HG02678 (cell line): ENCODE results near the gene CCDC200.
A peak's percentile ranks its signal among the peaks of the same experiment; 100 is the strongest.
"Not testable (repeated sequence)": the region's sequence is repeated elsewhere in the genome, so short reads cannot be mapped to it uniquely, and the experiment has no call there.

ENCODE experiments used
- ATAC-seq: cut with Tn5 transposase; IDR thresholded peaks from one replicate; pipeline ENCODE4 v1.9.1; 2021; ENCODE audit warnings: mild to moderate bottlenecking, moderate library complexity; ENCODE audit not compliant: unreplicated experiment

CCDC200 gene

GRCh38 chr17:43216762-43217613, 11.4 kb downstream of the CCDC200 start:
- no peak for ATAC-seq

DNA sequence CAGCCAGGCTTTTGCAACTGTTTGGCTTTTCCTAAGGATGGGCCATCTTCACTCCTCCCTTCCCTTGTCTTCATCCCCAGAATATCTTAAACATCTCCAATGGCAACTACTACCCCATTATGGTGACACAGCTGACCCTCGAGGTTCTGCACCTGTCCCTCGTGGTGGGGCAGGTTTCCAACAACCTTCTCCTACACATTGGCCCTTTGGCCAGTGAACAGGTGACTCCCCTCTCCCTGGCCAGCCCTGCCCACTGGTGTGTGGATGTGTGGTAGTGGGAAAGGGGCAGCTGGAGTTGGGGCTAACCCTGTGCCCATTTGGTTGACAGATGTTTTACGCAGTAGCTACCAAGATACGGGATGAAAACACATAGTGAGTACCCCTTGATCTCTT, 12.1 kb downstream of the CCDC200 start:
- no peak for ATAC-seq

DNA sequence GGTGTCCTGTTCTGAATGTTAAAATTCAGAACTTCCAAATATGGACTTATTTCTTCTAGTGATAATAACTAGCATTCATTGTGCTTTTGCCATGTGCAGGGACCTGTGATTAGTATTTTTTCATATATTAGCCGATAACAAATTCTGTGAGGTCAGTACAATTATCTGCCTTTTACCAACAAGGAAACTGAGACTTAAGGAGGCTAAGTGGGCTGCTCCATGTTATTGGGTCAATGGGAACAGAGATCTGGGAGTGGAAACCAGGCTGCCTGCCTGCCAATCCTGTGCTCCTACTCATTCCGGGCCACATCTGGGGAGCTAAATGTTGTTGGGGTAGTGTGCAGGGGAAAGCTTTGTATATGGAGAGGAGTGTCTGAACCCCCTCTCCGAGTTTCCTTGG, 13.1 kb downstream of the CCDC200 start:
- no peak for ATAC-seq

DNA sequence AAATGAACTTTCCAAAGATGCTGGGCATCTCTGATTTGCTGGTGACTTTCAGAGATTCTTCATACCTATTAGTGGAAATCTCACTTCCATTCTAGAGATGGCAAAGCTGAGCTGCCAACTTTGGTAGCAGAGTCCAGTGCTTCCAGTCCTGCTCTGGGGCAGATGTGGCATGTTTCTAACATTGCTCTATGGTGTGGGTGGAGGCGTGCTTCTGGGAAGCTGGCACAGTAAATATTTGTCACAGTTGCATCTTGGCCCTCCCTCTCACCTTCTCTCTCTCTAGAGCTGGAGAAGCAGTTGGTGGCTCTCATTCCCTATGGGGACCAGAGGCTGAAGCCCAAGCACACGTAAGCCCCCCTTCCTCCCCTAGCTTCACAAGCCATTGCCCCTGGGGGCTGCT, 14.9 kb downstream of the CCDC200 start:
- no peak for ATAC-seq

GRCh38 chr17:43212641-43213490, 15.6 kb downstream of the CCDC200 start:
- no peak for ATAC-seq

DNA sequence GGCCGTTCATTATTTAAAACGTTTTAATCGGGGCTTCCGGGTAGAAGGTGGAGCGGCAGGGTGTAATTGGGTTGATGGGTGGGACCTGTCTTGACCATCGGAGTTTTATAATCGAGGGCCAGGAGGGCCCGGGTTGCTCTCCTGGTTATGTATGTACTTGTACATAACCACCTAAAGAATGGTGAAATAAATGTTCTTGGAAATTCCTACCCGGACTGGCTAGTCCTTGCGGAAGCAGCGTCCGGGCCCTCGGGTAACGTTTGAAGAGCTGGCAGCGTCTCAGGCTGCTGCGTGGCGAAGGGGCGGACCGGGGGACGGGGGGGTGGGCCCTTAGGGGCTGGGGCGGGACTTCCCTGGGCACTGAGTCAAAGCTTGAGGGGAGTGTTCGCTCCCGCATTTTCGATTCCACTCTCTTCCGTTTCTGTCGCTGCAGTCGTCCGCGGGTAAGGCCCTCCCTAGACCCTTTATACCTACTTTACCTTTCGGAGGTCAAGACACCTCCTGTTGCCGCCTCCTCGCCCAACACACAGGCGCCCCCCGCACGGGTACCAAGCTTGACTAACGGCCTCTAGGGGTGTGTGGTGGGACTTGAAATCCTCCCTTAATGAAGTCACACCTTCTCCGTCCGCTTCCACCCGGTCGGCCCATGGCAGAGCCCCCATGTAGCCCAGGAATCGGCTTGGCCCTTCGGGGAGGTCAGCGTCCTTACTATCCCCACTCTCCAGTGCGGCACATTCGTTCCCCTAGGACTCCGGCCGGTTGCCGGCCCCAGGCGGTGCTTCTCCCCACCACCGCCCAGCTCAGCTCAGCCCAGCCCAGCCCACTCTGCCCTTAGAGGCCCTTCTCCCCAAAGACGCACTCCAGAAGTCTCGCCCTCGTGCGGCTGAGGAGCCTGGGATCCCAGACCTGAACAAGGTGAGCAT, 16.7 kb downstream of the CCDC200 start, which contains the start of gene TMEM106A:
TMEM106A (plus strand) TSS at position 396 of the 923 bp plus-strand sequence. CDS start 1,167 bp downstream, outside the sequence.
- peak; percentile 71 for ATAC-seq

DNA sequence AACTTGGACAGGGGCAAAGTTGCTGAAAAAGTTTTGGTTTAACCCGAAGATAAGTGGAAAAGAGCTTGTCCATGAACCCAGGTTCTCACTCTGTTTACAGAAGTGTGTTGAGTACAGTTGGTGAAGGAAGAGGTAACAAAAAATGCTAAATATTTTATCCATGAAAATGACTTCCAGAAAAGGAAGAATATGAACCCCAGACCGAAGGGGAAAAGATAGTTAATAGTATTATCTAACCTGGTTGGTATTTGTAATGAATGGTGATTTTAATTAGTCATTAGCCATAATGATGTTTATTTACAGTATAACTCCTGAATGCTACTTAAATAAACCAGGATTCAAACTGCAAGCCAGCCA, 17.3 kb downstream of the CCDC200 start:
- ATAC-seq = no peak

- ATAC-seq = no peak
Observed at GRCh38 chr17:43210576-43210975, 17.8 kb downstream of the CCDC200 start.

DNA sequence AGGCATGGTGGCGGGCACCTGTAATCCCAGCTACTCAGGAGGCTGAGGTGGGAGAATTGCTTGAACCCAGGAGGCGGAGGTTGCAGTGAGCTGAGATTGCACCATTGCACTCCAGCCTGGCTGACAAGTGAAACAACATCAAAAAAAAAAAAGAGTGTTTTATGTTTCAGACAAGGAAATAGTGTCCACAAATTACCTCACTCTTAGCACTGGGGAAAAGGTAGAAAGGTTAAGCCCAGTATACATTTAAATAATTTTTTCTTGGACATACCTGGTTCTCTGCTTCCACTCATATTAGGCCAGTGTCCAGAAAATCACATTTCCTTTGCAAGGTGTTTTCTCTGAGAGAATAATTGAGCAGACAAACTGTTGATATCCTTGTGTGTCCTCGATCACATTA, 25.4 kb downstream of the CCDC200 start:
- ATAC-seq = not testable (repeated sequence)

DNA sequence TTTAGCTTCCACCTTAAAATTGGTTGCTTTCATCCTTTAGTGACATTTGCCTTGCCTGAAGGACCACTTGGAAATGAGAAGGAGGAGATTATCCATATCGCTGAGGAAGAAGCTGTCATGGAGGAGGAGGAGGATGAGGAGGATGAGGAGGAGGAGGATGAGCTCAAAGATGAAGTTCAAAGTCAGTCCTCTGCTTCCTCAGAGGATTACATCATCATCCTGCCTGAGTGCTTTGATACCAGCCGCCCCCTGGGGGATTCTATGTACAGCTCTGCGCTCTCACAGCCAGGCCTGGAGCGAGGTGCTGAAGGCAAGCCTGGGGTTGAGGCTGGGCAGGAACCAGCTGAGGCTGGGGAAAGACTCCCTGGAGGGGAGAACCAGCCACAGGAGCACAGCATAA, 28.3 kb downstream of the CCDC200 start:
- ATAC-seq = no peak

DNA sequence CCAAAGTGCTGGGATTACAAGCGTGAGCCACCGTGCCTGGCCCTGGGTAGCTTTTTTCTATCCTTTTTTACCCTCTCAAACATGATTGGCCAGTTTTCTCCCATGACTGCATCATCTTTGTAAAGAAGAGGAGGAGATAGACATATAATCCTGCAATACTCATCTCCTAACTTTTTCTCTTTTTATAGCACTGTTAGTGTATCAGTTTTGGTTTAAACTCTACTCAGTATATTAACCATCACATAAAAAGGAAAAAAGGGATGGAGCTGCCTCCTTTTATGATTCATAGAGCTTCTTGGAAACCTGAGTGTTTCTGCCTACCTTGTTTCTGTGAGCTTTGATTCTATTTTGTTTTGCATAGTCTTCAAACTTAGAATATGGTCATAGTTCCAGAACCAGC, 28.8 kb downstream of the CCDC200 start:
- ATAC-seq = no peak

GRCh38 chr17:43193251-43193650, 35.2 kb downstream of the CCDC200 start:
- no peak for ATAC-seq

GRCh38 chr17:43186656-43187055, 41.8 kb downstream of the CCDC200 start:
- not testable (repeated sequence) for ATAC-seq

- no peak for ATAC-seq
Observed at GRCh38 chr17:43183921-43184320, 44.5 kb downstream of the CCDC200 start.

- ATAC-seq = no peak
Observed at GRCh38 chr17:43176119-43176570, 52.3 kb downstream of the CCDC200 start.

DNA sequence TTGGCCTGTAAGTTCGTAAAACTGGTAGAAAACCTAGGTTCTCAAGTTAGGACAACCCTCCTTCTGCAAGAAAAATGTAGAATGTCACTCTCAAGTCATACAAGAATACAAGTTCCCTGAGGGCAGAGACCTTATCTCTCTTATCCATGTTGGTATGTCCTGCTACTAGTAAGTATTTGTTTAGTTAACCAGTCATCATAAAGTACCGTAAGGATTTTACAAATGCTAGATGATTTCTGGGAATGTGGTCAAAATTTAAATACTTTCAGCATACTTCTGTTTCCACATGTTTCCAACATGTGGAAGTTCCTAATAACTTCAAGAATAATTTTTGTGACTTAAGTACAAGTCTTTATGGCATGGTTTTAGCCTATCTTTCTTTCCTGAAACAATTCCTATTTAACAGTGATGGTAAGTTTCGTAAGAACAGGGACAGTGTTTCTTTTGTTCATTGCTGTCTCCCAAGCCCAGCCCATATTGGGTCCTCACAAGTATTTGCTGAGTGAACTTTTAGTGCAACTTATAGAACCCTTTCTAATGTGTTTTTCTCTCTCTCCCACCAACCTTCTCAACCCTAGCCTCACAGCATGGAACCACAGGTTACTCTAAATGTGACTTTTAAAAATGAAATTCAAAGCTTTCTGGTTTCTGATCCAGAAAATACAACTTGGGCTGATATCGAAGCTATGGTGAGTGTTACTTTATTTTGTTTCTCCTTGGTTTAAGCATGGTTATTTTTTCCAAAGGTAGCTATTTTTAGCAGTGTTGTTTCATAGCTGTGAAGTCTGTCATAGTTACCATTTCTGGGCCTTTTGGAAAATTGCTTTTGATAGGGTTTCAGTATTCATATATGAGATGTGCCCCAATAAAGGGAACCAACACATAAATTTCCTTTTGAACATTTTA, 53.0 kb downstream of the CCDC200 start:
- ATAC-seq = no peak

- no peak for ATAC-seq
Observed at GRCh38 chr17:43171586-43172487, 56.6 kb downstream of the CCDC200 start.
